WI38 (cell line): Measurements from ENCODE around the gene GAB1.
A peak's percentile ranks its signal among the peaks of the same experiment; 100 is the strongest.

Experiments
- H3K4me3 ChIP-seq: 2 replicates; pipeline ENCODE4 v1.5.1; 2011; ENCODE audit warnings: low read depth, mild to moderate bottlenecking, control low read depth, low read length
- TF ChIP-seq, protein P1 (sequence below): IDR thresholded peaks from 2 replicates; pipeline ENCODE4 v1.5.1; 2012; ENCODE audit warnings: low read depth, mild to moderate bottlenecking, control low read depth, low read length

GAB1 gene

DNA sequence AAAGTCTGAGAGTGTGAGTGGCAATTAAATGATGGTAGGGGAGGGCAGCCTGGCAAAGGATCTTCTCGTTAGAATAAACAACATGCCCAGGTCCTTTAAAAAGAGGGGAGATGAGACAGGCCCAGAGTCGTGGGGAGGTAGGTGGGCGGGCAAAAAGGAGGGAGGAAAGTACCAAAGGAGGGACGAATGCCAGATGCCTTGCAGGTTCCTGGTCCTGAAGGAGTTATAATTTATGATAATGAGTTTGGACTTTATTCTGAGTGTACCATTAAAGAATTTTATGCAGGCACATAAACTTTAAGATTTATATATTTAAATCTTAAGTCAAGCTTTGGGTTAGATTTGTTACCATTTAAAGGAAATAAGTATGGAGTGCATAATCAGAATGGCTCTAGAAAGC, 114.5 kb downstream of the GAB1 start:
- TF ChIP-seq, protein P1, sequence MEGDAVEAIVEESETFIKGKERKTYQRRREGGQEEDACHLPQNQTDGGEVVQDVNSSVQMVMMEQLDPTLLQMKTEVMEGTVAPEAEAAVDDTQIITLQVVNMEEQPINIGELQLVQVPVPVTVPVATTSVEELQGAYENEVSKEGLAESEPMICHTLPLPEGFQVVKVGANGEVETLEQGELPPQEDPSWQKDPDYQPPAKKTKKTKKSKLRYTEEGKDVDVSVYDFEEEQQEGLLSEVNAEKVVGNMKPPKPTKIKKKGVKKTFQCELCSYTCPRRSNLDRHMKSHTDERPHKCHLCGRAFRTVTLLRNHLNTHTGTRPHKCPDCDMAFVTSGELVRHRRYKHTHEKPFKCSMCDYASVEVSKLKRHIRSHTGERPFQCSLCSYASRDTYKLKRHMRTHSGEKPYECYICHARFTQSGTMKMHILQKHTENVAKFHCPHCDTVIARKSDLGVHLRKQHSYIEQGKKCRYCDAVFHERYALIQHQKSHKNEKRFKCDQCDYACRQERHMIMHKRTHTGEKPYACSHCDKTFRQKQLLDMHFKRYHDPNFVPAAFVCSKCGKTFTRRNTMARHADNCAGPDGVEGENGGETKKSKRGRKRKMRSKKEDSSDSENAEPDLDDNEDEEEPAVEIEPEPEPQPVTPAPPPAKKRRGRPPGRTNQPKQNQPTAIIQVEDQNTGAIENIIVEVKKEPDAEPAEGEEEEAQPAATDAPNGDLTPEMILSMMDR: no peak
- H3K4me3 ChIP-seq: no peak overlapping the region

DNA sequence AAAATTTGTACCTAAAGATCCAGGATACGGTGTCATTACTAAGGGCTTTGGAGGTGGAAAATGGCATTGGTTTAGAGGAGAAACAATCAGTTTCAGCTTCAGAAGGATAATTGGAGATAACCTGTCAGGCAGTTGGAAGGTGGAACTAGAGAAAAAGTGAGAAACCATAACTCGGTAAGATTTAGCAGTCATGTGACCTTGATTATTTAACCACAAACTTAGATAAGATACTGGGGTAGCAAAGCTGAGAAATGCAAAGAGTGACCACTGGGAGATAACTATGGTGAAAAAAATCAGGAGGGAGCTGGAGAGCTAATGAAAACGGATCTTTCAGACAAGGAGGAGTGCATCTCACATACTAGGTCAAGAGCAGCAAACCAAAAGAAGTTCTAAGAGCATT, 118.5 kb downstream of the GAB1 start:
- H3K4me3 ChIP-seq: no peak overlapping the region
- TF ChIP-seq, protein P1: no peak

DNA sequence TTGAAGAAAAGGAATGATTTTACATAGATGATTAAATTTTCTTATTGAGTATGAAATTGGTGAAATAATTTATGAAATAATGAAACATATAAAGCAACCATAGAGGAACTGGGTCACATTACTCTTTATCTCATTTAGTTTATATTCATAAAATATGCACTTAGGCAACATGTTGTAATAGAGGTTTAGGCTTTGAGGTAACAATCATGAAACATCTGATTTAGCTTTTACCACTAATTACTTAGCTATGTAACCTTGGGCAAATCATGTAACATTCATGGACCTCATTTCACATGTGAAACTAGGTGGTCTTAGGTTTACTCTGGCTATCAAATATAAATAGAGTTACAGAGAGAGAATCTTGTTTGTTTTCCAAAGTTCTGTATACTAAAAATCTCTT, 122.3 kb downstream of the GAB1 start:
- TF ChIP-seq, protein P1: no peak
- H3K4me3 ChIP-seq: no peak overlapping the region

DNA sequence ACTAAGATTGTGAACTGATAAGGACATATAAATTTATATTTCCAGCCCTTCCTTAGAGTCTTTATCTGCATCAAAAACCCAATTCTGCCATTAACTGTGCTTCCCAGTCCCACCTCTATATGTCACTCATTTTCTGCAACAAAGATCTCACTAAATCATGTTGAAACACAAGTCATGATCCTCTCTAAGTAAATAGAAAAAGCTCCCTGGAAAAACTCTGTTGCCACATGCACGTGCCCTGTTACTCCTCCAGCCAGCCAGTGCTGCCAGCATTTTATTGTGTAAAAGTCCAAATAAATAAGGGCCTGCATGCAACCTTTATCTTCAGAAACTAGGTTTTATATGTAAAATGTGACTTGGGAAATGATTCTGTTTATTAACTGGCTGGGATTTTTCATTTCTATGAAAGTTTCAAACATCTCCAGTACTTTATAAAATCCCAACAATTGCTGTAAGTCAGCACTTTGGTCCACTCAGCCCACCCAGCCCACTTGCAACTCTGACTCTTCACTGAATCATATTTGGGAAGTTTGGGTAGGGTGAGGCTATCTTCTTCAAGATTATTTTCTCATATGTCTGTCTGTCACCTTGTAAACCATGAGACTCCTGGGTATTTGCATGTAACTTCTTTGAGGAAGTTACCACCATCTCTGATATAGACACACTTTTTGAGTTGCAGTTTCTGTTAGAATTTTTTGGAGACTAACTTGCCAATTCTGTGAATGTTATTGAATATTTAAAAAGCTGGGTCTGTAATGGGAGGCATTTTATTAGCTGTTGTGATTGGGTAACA, 136.9 kb downstream of the GAB1 start:
- H3K4me3 ChIP-seq: no peak overlapping the region
- TF ChIP-seq, protein P1: no peak

DNA sequence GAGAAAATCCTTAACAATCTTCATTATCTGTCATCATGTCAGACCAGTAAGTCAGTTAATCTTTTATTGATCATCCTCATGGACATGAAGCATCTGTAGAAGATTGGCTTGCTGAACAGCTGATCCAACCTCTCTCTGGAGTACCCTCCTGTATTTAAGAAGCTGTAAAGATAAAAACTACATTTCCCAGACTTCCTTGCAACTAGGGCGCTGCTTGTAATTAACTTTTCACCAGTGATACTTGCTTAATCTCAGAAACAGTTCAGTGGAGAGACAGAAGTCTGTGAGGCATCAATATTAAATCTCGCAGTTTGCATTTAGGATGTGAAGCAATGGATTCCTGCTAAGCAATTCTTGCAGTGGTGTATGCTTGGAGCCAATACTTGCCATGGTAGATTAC, 140.8 kb downstream of the GAB1 start:
- no peak overlapping the region for H3K4me3 ChIP-seq
- TF ChIP-seq, protein P1: no peak

DNA sequence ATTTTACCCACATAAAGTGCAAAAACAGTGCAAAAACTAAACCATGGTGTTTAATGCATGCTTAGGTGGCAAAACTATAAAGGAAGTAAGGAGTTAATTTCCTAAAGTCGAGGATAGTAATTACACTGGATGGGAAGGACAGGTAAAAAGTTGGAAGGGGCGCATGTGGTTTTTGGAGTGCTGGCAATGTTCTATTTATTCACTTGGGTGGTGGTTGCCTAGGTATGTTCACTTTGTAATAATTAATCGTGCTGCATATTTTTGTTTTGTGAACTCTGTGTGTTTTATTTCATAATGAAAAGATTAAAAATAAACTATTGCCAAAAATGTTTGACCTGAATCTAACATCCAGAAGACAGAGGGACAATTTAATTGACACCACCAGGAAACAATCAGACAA, 144.7 kb downstream of the GAB1 start:
- no peak overlapping the region for H3K4me3 ChIP-seq

DNA sequence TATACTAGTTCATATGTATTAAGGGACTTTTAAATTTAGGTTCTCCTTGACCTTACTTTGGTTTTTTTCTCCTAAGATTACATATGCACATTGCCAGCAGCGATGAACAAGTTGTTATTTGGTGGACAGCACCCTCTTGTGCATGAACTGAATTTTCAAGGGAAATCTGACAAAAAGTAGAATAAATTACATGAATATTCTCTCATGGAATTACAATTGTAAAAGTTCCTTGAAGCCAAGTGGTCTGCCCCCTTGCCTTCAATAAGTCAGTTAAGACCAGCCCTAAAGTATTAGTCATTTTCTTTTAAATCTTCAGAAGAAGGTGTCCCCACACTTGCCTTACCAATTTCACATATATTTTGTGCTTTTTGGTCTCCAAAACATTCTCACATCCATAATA, 146.2 kb downstream of the GAB1 start:
- TF ChIP-seq, protein P1: peak; percentile 35; the same call in 1 of the 2 replicates
- H3K4me3 ChIP-seq: no peak overlapping the region

More for the DNA sequence above, 144.7 kb downstream of the GAB1 start:
- TF ChIP-seq, protein P1: no peak
